ENCODE results near the gene GRIK4. TPM values are rescaled to one million over a fixed set of nuclear protein-coding genes. Genes with fewer than 3 reads are reported as not detected.

Gene GRIK4
- total and polyA plus RNA-seq, 4 donors, result 0.05 to 0.25 (median 0.06) TPM; not detected in 1

DNA sequence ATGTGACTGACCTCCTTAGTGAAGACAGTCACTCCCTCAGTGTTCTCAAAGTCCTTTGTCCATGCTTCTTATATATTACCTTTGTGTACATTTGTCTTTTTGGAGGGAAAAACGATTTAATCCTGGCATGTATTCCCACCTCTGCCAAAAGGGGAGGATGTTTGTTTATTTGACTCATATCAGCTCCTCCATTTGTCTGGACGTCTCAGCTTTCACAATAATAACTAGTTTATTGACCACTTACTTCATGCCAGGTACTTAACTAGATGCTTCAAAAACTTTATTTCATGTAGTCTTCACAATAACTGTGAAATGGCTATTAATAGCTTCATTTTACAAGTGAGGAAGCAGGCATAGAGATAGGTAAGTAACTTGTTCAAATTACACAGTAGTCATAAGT is 517.6 kb downstream of the GRIK4 start:
- Histone ChIP-seq H3K27me3 (ENCODE audit: control insufficient read depth in 4 of 4, insufficient read depth in 4 of 4, low read length in 3 of 4) (no peaks in the 10 kb centered on the region), H3K9ac (ENCODE audit: low read depth in 1 of 2, low read length in 2 of 2) (no peak overlapping the region), H3K36me3 (ENCODE audit: control insufficient read depth in 4 of 4, insufficient read depth in 3 of 4, low read depth in 1 of 4, low read length in 3 of 4) (no peaks in the 10 kb centered on the region), H3K4me1 (ENCODE audit: control insufficient read depth in 4 of 4, insufficient read depth in 4 of 4, low read length in 3 of 4) (peaks cover 0 to 32% (median 29%) of the 10 kb centered on the region in 4 donors), H3K9me3 (ENCODE audit: control insufficient read depth in 4 of 4, low read length in 3 of 4) (no peaks in the 10 kb centered on the region), H3K4me3 (ENCODE audit: low read depth in 1 of 3, low read length in 3 of 3) (no peak overlapping the region), H3K27ac (ENCODE audit: low read depth in 1 of 2, low read length in 2 of 2) (no peak overlapping the region)
- DNase-seq (ENCODE audit: low spot score), result no peak
- TF ChIP-seq HNF4A (conservative IDR thresholded peaks at IDR 0.05) (no peak), SP1 (IDR thresholded peaks at IDR 0.05) (no peak), ZBTB33 (IDR thresholded peaks at IDR 0.05) (no peak), RXRA (IDR thresholded peaks at IDR 0.05) (no peak), JUND (IDR thresholded peaks at IDR 0.05) (no peak), HNF4G (IDR thresholded peaks at IDR 0.05) (no peak), TAF1 (conservative IDR thresholded peaks at IDR 0.05) (no peak), GABPA (IDR thresholded peaks at IDR 0.05 in 1 of 2, conservative IDR thresholded peaks at IDR 0.05 in 1 of 2) (no peak), FOXA1 (IDR thresholded peaks at IDR 0.05) (no peak), NR2F2 (IDR thresholded peaks at IDR 0.05) (no peak), MAX (IDR thresholded peaks at IDR 0.05) (no peak), YY1 (IDR thresholded peaks at IDR 0.05) (no peak), ATF3 (IDR thresholded peaks at IDR 0.05) (no peak), EGR1 (IDR thresholded peaks at IDR 0.05; ENCODE audit: low read depth in 2 of 2) (no peak), FOXA2 (IDR thresholded peaks at IDR 0.05) (no peak), RAD21 (IDR thresholded peaks at IDR 0.05) (no peak)
- TF ChIP-seq, protein P1, sequence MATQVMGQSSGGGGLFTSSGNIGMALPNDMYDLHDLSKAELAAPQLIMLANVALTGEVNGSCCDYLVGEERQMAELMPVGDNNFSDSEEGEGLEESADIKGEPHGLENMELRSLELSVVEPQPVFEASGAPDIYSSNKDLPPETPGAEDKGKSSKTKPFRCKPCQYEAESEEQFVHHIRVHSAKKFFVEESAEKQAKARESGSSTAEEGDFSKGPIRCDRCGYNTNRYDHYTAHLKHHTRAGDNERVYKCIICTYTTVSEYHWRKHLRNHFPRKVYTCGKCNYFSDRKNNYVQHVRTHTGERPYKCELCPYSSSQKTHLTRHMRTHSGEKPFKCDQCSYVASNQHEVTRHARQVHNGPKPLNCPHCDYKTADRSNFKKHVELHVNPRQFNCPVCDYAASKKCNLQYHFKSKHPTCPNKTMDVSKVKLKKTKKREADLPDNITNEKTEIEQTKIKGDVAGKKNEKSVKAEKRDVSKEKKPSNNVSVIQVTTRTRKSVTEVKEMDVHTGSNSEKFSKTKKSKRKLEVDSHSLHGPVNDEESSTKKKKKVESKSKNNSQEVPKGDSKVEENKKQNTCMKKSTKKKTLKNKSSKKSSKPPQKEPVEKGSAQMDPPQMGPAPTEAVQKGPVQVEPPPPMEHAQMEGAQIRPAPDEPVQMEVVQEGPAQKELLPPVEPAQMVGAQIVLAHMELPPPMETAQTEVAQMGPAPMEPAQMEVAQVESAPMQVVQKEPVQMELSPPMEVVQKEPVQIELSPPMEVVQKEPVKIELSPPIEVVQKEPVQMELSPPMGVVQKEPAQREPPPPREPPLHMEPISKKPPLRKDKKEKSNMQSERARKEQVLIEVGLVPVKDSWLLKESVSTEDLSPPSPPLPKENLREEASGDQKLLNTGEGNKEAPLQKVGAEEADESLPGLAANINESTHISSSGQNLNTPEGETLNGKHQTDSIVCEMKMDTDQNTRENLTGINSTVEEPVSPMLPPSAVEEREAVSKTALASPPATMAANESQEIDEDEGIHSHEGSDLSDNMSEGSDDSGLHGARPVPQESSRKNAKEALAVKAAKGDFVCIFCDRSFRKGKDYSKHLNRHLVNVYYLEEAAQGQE (IDR thresholded peaks at IDR 0.05), result no peak
- TF ChIP-seq, protein P2, sequence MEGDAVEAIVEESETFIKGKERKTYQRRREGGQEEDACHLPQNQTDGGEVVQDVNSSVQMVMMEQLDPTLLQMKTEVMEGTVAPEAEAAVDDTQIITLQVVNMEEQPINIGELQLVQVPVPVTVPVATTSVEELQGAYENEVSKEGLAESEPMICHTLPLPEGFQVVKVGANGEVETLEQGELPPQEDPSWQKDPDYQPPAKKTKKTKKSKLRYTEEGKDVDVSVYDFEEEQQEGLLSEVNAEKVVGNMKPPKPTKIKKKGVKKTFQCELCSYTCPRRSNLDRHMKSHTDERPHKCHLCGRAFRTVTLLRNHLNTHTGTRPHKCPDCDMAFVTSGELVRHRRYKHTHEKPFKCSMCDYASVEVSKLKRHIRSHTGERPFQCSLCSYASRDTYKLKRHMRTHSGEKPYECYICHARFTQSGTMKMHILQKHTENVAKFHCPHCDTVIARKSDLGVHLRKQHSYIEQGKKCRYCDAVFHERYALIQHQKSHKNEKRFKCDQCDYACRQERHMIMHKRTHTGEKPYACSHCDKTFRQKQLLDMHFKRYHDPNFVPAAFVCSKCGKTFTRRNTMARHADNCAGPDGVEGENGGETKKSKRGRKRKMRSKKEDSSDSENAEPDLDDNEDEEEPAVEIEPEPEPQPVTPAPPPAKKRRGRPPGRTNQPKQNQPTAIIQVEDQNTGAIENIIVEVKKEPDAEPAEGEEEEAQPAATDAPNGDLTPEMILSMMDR (IDR thresholded peaks at IDR 0.05; ENCODE audit: low read depth, low read length, missing input control), result no peak
- WGBS, result 14% methylated on average over 2 of the region's 2 CpGs

All from liver (tissue), 9 donors.